HK-2 (cell line): ENCODE results near the gene CIB4.

Experiments used
- DNase-seq: peaks from one replicate; pipeline ENCODE4 v3.0.0-alpha.2; 2018; ENCODE audit not compliant: unreplicated experiment

Gene CIB4

DNA sequence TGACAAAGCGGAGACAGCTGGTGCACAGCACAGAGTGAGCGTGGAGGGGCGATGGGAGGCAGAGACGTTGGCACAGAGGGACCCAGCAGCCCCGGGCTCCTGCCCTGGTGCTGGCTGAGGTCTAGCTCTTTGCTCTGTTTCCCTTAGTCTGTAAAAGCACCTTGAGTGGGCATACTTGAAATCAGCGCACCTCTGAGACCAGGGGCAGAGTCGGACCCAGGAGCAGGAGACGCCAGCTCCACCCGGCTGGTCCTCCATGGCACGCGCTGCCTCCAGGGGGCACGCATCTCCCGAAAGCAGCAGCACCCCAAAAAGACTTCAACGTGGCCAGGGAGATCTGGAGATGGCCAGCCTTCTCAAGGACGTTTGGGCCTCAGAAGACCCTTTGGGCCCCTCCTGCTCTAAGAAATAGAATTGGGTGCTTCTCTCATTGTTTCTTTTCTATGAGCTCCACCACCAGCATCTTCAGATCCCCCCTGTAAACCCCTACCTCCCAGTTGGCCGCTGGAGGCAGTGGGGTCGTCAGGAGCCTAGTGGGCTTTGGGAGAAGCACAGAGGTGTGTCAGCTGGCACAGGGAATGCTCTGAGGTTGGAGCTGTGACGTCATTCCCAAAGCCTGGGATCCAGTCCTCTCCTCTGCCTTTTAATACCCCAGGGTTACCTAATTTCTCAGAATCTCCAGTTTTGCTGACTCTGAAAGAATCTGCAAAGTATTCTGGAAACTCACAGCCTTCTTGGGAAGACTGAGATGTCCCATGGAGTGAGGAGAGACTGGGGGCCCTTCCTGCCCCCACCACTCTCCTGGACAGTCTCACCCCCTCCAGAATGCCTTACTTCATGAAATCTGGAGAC, 58.9 kb downstream of the CIB4 start:
- DNase-seq: no peak

DNA sequence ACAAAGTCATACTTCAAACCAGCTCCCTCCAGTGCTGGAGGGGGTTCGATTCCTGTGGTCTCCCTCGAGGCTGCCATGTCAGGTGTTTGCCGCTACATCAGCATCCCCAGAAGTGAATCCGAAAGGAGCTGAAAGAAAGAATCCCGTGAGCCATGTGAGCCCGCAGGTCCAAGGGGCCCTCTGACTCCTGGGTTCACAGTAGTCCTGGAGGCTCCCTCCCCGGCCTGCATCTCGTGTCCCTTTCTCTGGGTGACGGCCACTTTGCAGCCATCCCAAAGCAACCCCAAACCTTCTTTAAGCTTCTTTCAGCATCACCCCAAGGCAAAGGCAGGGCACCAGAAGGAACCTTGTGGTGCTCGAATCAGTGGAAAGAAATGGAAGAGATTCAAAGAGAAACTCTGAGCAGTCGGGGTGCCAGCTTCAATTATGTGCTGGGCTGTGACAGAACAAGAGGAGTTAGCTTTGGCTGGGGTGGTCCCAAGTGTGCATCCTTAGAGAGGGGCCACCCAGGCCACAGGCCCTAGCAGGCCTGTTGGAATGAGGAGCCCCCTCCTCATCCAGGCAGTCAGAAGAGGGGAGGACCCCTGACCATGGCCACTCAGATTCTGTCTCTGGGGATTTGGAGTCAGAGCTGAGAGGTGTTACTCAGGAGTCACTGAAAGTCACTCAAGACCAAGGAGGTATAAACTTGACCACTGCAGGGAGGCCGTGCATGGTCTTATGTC, 59.7 kb downstream of the CIB4 start:
- DNase-seq: no peak

DNA sequence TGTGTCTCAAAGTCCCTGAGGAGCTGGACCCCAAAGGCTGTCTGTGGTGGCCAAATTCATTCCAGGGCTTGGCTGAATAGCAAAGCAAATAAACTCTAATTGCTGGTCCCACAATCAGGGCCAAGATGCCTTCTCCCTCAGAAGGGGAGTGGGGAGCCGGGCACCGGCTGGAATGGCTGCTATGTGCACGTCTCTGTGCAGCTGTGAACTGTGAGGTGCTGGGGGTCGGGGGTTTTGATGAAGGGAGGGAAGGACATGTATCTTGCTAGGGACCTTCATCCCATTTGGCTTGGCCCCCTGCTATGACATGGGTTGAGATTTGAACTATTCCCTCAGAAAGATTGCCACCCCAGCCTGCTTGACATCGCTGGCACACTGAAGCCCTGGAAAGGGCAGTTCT, 60.4 kb downstream of the CIB4 start:
- no peak for DNase-seq

DNA sequence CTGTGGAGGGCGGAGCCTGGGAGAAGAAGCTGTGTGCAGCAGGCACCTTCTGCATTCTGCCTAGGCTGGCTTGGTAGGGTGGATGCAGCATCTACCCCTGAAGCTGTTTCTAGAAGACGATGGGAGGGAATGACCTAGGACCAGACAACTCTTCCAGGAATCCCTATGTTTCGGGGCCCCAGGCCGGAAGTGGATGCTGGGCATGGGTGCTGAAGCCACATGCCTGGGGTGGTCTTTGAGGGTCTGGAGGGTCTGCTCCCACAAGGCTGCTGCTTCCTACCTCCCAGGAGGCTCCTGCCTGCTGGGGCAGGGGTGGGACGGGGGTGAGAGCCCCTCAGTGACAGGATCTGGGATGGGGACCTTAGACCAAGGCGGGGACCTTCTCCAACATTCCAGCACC, 61.0 kb downstream of the CIB4 start:
- no peak for DNase-seq

DNA sequence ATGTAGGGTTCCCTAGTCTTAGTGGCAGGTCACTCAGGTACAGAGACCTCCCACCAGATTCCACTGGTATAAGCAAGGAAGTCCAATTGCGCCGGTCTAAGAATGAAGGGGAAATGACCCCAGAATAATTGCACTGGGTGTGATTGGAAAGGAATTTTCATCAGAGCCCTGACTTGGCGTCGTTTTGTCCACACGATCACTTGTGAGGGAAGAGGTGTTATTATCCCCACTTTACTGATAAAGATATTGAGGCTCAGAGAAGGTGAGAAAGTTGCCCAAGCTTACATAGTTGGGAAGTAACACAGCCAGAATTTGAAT, 61.5 kb downstream of the CIB4 start:
- DNase-seq: no peak

DNA sequence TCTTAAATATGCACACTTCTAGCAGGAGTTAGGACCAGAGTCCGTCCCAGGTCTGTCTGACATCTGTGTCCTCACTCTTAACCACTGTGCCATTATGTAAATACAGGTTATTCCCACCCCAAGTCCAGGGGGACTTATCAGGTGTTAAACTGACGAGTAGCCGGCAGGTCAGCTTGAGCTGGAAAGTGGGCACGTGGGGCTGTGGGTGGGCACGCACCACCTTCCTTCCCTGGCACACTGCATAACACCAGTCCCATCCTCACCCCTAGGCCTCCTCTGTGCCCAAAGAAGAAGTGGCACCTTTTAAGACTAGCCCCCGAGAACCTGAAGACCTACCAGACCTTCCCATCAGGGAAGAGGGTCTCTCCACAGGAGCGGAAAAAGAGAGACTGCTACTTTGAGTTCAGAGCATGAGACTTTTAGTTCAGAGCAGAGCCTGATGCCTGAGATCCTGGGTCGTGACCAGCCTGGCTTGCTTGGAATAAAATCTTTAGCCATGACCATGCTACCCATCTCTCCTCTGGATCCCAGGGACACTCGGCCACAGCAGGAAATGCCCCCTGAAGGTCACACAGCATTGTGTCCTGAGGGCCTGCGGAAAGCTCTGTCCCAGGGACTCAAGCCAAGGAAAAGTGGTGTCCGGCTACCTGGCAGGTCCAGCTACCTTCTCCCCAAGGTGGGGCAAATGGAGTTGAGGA, 62.0 kb downstream of the CIB4 start:
- DNase-seq: no peak

DNA sequence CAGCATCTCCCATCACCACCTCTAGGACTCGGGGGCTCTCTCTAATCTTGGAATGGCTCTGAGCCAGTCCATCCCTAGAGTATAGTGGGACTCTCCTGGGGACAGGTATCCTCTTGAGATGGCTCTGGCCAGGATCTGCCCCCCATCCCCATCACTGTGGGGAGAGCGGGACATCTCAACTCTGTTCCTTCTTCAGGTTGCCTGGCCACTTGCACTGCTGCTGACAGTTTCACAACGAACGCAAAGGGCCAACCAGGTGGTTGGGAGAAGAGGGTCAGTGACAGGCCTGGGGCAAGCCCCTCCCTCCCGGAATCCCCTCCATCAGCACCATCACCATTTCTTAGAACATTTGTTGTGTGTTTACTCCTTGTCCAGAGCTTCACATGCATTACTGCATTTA, 62.6 kb downstream of the CIB4 start:
- DNase-seq: no peak

DNA sequence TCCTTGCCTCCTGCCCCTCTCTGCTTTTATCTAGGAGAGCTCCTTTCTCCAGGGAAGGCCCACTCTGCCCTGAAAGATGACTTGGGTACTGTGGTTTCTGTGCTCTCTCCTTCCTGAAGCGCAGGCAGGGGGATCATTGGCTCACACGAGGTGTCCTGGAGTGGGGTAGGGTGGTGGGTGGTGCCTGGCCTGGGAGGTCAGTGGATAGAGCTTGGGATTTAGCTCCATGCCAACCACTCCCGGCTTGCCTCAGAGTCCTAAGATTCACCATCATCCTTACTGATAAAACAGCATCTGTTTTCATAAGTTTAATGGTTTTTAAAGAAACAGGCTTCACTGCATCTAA, 63.1 kb downstream of the CIB4 start:
- DNase-seq: no peak

DNA sequence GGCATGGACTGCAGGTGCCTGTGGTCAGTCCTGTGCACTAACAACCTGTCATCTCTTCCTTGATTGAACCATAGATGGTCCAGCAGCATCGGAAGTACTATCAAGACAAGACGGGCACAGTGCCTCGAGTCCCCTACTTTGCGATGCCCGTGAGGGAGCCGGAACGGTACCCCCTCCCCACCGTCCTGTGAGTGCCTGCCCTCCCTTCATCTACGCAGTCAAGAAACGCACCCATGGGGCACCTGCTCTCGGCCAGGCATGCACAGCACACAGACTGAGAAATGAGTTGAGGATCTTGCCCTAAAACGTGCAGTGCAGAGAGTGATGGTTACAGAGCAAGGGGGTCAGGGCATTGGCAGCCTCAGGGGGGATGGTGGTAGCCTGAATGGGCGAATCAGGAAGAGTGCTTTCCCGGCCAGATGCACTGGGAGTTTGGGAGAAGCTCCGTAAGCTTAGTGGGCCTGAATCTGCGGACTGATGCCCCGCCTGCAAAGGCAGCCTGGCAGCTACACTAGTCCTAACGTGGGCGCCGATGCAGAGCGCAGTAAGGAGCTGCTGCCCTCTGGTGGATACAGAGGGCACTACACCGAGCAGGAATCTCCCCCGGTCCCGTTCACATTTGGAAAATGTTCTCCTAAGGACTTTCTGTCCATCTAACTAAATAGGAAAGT, 63.6 kb downstream of the CIB4 start:
- DNase-seq: peak; percentile 63

DNA sequence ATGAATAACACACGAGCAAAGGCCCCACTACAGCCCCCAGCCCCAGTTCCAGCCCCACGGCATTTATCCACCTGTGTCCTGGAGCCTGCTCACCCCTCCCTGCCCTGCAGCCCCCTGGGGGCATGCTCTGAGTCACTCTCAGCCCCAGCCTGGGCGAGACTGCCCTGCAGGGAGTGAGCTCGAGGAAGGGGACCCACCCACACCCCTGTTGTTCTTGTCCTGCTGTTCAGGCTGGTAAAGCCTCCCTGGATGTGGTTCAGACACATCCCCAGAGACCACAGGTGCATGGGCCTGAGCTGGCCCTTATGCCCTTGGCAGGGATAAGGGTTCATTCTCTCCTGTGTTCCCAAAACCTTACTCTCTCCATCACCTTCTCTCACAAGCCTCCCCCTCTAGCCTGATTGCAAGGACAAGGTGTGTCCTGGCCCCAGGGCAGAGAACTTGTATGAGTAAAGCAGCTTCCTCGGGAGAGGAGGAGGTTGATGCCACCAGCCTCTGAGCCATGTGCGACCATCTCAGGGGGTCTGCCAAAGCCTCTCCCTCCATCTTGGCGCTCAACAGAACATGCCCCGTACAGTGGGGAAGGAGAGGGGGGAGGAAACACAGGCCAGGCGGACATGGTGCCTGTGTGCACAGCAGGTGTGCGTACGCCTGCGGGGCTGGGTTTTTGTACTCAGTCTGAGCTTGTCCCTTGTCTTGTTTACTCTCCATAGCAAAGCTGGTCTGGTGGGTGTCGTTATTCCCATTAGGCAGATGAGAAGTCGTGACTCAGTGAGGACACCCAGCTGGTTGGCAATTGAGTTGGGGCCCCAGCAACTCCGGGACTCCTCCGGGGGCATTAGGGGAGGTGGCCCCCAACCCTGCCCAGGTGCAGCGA, 64.4 kb downstream of the CIB4 start:
- DNase-seq: no peak

DNA sequence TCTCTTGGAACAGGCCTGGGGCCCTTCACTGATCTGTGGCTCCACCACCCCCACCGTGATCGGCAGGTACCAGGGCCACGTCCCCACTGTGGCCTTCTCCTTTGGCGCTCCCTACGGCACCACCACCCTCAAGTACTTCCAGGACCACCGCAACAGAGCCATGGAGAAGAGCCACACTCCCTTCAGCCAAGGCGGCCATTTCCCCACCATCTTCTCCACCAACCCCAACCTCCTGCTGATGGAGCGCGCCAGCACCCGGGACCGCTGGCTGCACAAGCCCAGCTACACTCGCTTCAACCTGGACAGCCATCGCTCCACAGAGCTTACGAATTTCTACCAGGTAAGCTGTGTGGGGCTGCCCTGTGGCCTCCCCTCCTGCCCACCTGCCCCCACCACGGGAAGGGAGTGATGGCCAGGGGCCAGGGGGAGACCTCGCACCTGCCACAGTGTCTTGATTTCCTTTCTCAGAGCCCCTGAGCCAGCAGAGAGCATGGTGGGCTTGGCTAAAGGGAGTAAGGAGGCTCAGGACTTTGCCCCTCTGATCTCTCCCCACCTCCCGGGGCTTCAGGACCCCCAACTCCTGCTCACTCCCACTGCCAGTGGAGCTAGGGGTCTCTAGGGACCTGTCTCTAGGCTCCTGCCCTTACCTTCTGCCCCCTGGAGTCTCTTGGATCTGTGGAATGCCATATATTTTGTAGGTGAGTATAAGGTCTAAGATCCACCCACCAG, 65.2 kb downstream of the CIB4 start:
- DNase-seq: no peak

DNA sequence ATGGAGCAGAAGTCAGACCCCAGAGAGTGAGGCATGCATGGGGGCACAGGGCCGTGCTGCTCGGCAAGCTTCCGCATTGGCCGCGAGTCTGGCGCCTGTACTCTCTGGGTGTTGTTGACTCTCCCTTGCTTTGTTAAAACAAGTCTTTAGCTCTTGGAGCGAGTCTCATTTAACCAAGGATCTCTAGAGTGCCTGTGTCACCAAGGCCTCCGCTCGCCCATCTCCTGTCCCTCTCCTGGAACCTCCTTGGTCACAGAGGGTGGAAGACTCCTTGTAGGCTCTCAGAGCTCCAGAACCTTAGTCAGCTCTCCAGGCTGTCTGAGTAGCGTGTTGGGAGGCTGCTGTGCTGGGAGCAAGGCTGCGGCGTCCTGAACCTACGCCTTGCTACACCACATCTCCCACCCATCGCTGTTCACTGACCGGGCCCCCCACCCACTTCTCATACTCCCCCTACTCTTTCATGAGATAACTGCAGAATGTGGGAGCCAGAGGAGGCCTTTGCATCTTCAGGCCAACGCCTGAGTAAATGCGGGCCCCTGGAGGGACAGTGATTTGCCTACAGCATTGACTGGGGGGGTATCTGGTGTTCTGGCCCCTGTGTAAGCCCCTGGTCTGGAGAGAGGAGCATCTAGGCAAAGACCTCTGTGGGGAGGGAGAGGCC, 66.1 kb downstream of the CIB4 start:
- no peak for DNase-seq

DNA sequence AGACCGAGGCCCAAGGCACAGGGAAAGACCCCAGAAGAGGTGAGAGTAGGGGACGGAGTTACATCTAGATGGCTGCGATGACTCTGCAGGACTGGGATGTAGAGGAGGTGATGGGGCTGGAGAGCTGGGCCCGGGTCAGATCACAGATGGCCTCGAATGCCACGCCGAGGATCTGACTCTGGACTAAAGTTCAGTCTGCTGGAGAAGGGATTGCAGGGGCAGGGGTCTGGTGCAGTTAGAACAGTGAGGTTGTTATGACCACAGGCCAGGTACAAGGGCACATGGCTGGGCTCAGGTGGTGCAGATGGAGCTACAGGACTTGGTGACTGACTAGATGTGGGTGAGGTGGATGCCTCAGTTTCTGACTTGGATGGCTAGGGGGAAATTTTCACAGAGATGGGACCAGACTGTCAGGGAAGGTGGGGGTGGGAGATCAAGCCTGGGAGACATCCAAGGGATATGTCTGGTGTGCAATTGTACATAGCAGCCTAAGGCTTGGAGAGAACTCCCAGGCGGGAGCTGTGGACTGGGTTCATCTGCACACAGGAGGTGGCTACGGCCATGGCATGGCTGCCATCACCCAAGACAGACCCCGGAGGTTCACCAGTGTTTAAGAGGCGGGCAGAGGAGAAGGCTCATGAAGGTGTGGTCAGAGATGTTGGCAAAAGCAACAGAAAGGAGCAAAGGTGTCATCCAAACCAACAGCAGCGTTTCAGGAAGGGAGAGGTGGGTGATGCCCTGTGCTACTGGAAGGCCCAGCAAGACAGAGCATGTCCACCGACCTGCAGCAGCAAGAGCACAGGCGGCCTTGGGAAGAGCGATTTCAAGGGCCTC, 66.9 kb downstream of the CIB4 start:
- no peak for DNase-seq

DNA sequence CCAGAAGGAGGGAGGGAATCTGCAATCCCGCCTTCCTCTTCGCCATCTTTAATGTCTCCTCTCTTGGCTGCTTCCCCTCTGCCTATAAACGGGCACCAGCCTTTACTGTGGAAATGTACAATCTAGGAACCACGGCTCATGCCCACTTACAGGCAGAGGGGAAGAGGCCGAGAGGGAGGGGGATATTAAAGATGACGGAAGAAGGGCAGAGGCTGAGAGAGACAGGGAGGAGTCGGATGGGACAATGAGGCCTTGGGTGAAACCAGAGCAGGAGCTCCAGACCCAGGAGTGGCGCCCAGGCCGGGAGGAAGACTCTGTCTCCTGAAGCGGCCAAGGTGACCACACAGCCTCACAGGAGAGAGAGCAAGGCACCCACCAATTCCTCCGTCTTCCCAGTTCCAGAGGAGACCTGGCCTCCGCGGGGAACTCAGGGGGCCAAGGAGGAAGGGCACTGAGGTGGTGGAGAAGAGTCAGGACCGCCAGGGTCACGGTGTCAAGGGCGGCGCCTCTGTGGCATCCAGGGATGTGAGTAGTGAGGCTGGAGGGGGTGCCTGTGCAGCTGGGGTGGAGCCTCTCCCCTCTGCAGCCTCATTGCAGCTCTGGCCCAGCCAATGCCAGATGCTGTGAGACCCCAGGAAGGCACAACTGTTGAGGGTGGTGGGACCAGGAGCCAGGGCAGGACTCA, 67.8 kb downstream of the CIB4 start:
- no peak for DNase-seq

DNA sequence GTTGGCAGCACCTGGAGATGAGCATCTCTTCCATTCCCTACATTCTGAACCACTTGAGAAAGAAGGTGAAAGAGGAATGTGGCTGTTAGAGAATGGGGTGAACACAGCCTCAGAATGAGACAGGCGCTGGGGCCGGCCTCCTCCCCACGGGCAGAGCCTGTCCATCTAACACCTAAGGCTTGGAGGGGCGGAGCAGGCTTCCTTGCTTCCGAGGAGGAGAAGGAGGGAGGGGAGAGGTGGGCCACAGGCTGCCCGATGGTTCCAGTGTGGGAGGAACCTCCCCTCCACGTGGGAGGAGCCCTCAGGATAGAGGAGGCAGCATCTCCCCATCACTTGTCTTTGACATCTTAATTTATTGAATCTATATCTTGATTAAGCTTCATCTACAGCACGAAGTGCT, 68.6 kb downstream of the CIB4 start:
- DNase-seq: no peak

DNA sequence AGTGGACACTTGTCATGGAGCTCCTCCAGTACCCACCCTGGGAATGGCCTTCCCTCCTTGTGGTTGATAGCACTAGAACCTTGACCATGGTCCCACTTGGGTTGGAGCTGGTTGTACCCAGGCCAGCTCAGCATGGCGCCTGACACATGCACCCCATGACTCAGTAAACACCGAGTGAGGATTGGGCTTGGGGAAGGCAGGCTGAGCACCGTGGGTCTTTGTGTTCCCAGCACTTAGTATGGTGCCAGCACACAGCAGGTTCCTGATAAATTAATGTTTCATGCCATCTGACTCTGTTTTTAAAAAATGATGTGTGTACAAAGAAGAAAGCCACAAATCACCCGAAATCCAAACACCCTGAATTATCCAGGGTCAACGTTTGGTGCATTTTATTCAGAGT, 69.8 kb downstream of the CIB4 start:
- DNase-seq: no peak

DNA sequence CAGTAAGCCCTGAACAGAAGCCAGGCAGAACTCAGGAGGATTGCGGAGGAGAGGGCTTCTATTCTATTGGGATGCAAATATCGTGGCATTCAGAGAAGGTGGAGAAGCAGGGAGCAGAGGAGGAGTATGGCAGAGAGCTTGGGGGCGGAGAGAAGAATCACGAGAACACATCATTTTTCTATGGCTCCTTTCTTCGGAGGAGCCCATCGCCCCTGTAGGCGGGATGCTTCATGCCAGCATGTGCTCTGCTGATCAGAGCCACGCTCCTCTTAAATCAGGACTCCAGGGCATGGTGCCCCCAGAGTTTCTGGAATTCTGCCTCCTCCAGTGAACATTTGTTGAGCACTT, 71.1 kb downstream of the CIB4 start:
- DNase-seq: no peak

DNA sequence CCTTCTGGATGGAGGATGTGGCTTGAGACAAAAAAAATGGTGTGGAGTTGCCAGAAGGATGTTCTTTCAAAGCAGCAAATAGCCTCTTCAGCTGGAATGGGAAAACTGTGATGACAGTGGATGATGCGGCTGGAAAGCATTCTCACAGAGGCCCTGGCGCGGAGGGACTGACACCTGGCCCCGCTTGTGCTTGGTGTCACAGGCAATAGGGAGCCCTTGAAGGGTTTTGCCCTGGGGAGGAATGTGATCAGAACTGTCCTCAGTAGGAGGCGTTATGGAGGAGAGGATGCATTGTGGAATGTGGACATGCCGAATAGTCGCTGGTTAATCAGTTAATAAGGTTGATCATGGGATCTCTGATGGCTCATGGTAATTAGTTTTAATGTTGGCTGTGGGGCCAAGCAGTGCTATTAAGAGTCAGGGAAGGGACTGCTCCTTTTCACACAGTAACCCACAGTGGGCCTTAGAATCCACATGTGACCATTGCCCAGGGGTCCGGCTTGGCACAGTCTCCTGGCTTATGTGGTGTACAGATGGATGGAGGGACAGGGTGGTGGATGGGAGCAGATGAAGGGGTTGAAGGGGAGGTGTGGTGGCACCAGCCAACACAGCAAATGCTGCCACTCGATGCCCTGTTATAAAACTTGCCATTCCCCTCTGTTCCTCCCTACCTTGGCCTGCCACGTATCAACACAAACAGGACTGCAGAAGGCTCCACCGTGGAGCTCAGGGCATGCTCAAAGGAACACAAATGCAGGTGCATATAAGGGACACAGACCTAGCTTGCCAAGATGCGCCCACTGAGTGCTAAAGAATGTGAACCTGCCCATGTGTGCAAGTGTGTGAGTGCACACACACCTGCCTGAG, 71.7 kb downstream of the CIB4 start:
- DNase-seq: no peak
